HEK293 (cell line): Measurements from ENCODE around the gene RD3L.

Experiments
- CTCF ChIP-seq: fragments of 450-650 bp; formaldehyde crosslinking; IDR thresholded peaks from 2 replicates; pipeline ENCODE4 v1.5.1; 2016; ENCODE audit warnings: missing biosample characterization, missing genetic modification characterization
- MYNN ChIP-seq: fragments of 450-650 bp; formaldehyde crosslinking; IDR thresholded peaks from 2 replicates; pipeline ENCODE4 v1.5.1; 2016; ENCODE audit warnings: missing biosample characterization, missing genetic modification characterization, borderline replicate concordance
- ZBTB11 ChIP-seq: fragments of 450-650 bp; formaldehyde crosslinking; conservative IDR thresholded peaks from 2 replicates; pipeline ENCODE4 v1.5.1; 2016; ENCODE audit warnings: low read depth, missing biosample characterization, missing genetic modification characterization
- ZBTB21 ChIP-seq: fragments of 450-650 bp; formaldehyde crosslinking; IDR thresholded peaks from 2 replicates; pipeline ENCODE4 v1.5.1; 2017; ENCODE audit warnings: missing biosample characterization, missing genetic modification characterization
- ZBTB8A ChIP-seq: fragments of 450-650 bp; formaldehyde crosslinking; IDR thresholded peaks from 2 replicates; pipeline ENCODE4 v1.5.1; 2016; ENCODE audit warnings: missing biosample characterization, missing genetic modification characterization
- ZNF302 ChIP-seq: fragments of 450-650 bp; formaldehyde crosslinking; IDR thresholded peaks from 2 replicates; pipeline ENCODE4 v1.5.1; 2016; ENCODE audit warnings: missing biosample characterization, missing genetic modification characterization, low read depth
- ZNF707 ChIP-seq: fragments of 450-650 bp; formaldehyde crosslinking; IDR thresholded peaks from 2 replicates; pipeline ENCODE4 v1.5.1; 2016; ENCODE audit warnings: missing biosample characterization, missing genetic modification characterization

- TF ChIP-seq ZBTB11 (tag by site-specific recombination) (no peak), ZNF707 (tag by site-specific recombination) (no peak), MYNN (no peak), ZBTB21 (tag by site-specific recombination) (no peak), ZNF302 (tag by site-specific recombination) (no peak), CTCF (tag by site-specific recombination) (no peak), ZBTB8A (tag by site-specific recombination) (no peak)
Observed at GRCh38 chr14:103892247-103892646, 50.1 kb downstream of the RD3L start.
